GM12874 (cell line): ENCODE results near the gene KCNJ5.

Source experiments
- CTCF ChIP-seq: IDR thresholded peaks from 2 replicates; pipeline ENCODE4 v1.5.1; 2011; ENCODE audit warnings: low read depth, mild to moderate bottlenecking, control low read depth, low read length, moderate library complexity; ENCODE audit not compliant: insufficient read depth

Gene KCNJ5

GRCh38 chr11:128892866-128893565, 1.9 kb downstream of the KCNJ5 start:
- TF ChIP-seq CTCF = no peak

- TF ChIP-seq CTCF = no peak
Measured at GRCh38 chr11:128893578-128894285, 2.6 kb downstream of the KCNJ5 start.

- TF ChIP-seq CTCF = no peak
Measured at GRCh38 chr11:128894286-128894681, 3.1 kb downstream of the KCNJ5 start.

- TF ChIP-seq CTCF = no peak
Measured at GRCh38 chr11:128894685-128895084, 3.5 kb downstream of the KCNJ5 start.

- TF ChIP-seq CTCF = no peak
Measured at GRCh38 chr11:128895526-128895925, 4.4 kb downstream of the KCNJ5 start.

- no peak for TF ChIP-seq CTCF
Measured at GRCh38 chr11:128896356-128896755, 5.2 kb downstream of the KCNJ5 start.

GRCh38 chr11:128897826-128898225, 6.7 kb downstream of the KCNJ5 start:
- no peak for TF ChIP-seq CTCF
